OCI-LY1 (cell line): ENCODE measurements around the gene AGBL1.

Source experiments
- H2AFZ ChIP-seq: fragments of 200-600 bp; sonication (generic), shearing (Covaris generic); 2 replicates; pipeline ENCODE4 v1.6.0; 2014; ENCODE audit warnings: antibody characterized with exemption, mild to moderate bottlenecking, low read length
- H3F3A ChIP-seq: fragments of 200-600 bp; sonication (generic), shearing (Covaris generic); 2 replicates; pipeline ENCODE4 v1.6.0; 2014; ENCODE audit warnings: mild to moderate bottlenecking, antibody characterized with exemption, low read length, moderate library complexity; ENCODE audit not compliant: insufficient read depth
- H3K27ac ChIP-seq: fragments of 200-600 bp; sonication (generic); 2 replicates; pipeline ENCODE4 v1.5.1; 2014; ENCODE audit warnings: low read length, mixed run types, mild to moderate bottlenecking, low read depth; ENCODE audit not compliant: poor library complexity, severe bottlenecking
- H3K27me3 ChIP-seq: fragments of 200-600 bp; sonication (generic); 2 replicates; pipeline ENCODE4 v1.6.0; 2014; ENCODE audit warnings: antibody characterized with exemption, mild to moderate bottlenecking, low read length, moderate library complexity; ENCODE audit not compliant: insufficient read depth
- H3K36me3 ChIP-seq: fragments of 200-600 bp; sonication (generic); 2 replicates; pipeline ENCODE4 v1.6.1; 2014; ENCODE audit warnings: mild to moderate bottlenecking, antibody characterized with exemption, low read length, moderate library complexity, mixed read lengths; ENCODE audit not compliant: insufficient read depth
- H3K4me1 ChIP-seq: fragments of 200-600 bp; sonication (generic); 2 replicates; pipeline ENCODE4 v1.5.1; 2014; ENCODE audit warnings: mild to moderate bottlenecking, low read length, moderate library complexity; ENCODE audit not compliant: insufficient read depth, severe bottlenecking
- H3K4me2 ChIP-seq: fragments of 200-600 bp; sonication (generic), shearing (Covaris generic); 2 replicates; pipeline ENCODE4 v1.6.1; 2014; ENCODE audit warnings: low read length
- H3K4me3 ChIP-seq: fragments of 200-600 bp; sonication (generic); 2 replicates; pipeline ENCODE4 v1.5.1; 2014; ENCODE audit warnings: low read length, low read depth, mild to moderate bottlenecking, mixed read lengths; ENCODE audit not compliant: poor library complexity, severe bottlenecking
- H3K79me2 ChIP-seq: fragments of 200-600 bp; shearing (Covaris generic); 2 replicates; pipeline ENCODE4 v1.6.1; 2016; ENCODE audit warnings: mixed run types, low read length, mixed read lengths; ENCODE audit not compliant: insufficient read depth
- H3K9ac ChIP-seq: fragments of 200-600 bp; sonication (generic), shearing (Covaris generic); 2 replicates; pipeline ENCODE4 v1.6.1; 2014; ENCODE audit warnings: mild to moderate bottlenecking, low read length, mixed read lengths
- H3K9me2 ChIP-seq: fragments of 200-600 bp; sonication (generic), shearing (Covaris generic); 2 replicates; pipeline ENCODE4 v1.6.1; 2014; ENCODE audit warnings: low read depth, mild to moderate bottlenecking, low read length, mixed read lengths
- H3K9me3 ChIP-seq: fragments of 200-600 bp; shearing (Covaris generic); 2 replicates; pipeline ENCODE4 v1.6.1; 2014; ENCODE audit warnings: low read length, mixed read lengths
- H4K20me1 ChIP-seq: fragments of 200-600 bp; sonication (generic), shearing (Covaris generic); 2 replicates; pipeline ENCODE4 v1.6.0; 2016; ENCODE audit warnings: mild to moderate bottlenecking, low read length; ENCODE audit not compliant: insufficient read depth
- EZH2 ChIP-seq: fragments of 200-600 bp; sonication (generic), shearing (Covaris generic); IDR thresholded peaks from 2 replicates; pipeline ENCODE4 v1.8.0; 2017; ENCODE audit warnings: borderline replicate concordance, mixed run types, mild to moderate bottlenecking, antibody characterized with exemption, low read length, moderate library complexity, mixed read lengths
- TF ChIP-seq, protein P1 (sequence below): fragments of 200-600 bp; sonication (generic), shearing (Covaris generic); IDR thresholded peaks from 2 replicates; pipeline ENCODE4 v1.5.1; 2017; ENCODE audit warnings: mild to moderate bottlenecking, antibody characterized with exemption, low read length, moderate library complexity, mixed read lengths

The AGBL1 gene

DNA sequence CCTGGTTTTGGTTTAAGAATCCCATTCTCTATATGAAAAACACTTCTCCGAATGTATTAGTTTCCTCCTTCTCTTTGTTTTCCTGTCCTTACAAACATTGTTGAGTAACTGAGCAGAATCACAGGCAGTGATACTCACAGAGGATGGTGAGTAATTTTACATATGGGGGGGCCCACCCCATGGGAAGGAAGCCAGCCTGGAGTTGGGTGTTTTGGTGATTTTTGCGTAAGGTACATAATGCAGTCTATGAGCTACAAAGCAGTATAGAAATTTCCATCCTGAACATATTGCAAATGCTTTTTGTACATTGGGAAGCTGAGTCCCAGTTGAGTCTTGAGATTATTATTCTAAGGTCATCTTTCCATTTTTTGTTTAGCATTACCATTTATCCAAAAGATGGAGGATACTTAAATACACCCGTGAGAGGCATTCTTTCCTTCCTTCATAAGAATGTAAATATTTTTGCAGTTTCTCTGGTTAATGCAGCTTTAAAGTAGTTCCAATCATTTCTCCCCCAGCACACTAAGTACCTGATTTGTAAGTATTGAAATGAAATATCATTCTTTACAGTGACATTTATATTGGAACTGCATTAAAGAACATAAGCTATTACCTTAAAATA, 476.8 kb downstream of the AGBL1 start:
- Histone ChIP-seq H3K9ac (no peak overlapping the region), H3K79me2 (no peaks in the 10 kb centered on the region), H3K4me2 (no peak overlapping the region), H2AFZ (no peak overlapping the region), H3K27ac (no peak overlapping the region), H4K20me1 (no peaks in the 10 kb centered on the region), H3F3A (no peaks in the 10 kb centered on the region), H3K9me2 (no peaks in the 10 kb centered on the region), H3K36me3 (no peaks in the 10 kb centered on the region), H3K4me3 (no peak overlapping the region), H3K27me3 (no peaks in the 10 kb centered on the region), H3K4me1 (no peaks in the 10 kb centered on the region), H3K9me3 (no peaks in the 10 kb centered on the region)
- TF ChIP-seq EZH2, result no peak
- TF ChIP-seq, protein P1, sequence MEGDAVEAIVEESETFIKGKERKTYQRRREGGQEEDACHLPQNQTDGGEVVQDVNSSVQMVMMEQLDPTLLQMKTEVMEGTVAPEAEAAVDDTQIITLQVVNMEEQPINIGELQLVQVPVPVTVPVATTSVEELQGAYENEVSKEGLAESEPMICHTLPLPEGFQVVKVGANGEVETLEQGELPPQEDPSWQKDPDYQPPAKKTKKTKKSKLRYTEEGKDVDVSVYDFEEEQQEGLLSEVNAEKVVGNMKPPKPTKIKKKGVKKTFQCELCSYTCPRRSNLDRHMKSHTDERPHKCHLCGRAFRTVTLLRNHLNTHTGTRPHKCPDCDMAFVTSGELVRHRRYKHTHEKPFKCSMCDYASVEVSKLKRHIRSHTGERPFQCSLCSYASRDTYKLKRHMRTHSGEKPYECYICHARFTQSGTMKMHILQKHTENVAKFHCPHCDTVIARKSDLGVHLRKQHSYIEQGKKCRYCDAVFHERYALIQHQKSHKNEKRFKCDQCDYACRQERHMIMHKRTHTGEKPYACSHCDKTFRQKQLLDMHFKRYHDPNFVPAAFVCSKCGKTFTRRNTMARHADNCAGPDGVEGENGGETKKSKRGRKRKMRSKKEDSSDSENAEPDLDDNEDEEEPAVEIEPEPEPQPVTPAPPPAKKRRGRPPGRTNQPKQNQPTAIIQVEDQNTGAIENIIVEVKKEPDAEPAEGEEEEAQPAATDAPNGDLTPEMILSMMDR, result no peak

DNA sequence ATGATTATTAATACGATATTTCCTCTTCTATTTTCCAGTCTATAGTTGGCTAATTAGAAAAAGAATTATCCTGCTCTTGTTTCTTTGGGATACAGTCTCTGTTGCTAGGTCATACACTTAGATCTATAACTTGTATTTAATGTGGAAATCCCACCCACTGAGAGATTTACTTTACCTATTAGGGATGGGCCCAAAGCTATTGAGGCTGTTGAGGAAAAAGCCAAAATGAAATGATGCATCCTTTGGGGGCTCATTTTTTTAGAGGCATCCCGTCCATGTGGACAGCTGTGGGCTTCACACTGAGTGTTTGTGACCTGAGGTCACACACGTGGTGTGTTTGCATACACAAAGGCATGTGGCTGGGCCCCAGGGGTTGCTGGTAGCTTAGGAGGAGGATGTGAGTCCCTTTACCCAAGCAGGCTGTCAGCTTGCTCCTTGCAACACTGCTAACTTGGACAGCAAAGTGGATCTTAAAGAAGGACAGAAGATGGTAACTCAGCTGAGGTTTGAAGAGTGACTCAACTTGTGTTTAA, 477.4 kb downstream of the AGBL1 start:
- H3K4me2 ChIP-seq, result no peak overlapping the region
- TF ChIP-seq EZH2, result no peak
- TF ChIP-seq, protein P1, result no peak

DNA sequence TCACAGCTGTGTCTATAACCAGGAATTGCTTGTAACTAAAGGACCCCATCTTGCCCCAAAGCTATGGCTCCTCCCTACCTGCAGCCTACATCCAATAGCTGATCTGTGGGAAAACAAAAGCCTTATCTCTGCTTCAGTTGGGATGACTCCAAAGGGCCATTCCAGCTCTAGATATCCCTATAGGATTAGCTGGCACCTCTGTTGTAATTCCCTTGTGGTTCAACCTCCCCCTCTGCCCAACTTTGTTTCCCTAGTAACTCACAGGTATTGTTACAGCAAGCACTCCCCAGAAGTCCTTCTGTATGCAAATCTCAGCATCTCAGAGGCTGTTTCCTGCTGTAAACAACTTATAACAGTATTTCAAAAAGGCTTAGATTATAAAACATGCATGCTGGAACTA, 478.6 kb downstream of the AGBL1 start:
- Histone ChIP-seq H4K20me1 (no peaks in the 10 kb centered on the region), H3F3A (no peaks in the 10 kb centered on the region), H3K36me3 (no peaks in the 10 kb centered on the region), H3K27ac (no peak overlapping the region), H3K4me3 (no peak overlapping the region), H3K9me2 (no peaks in the 10 kb centered on the region), H3K9me3 (no peaks in the 10 kb centered on the region), H3K27me3 (no peaks in the 10 kb centered on the region), H3K9ac (no peak overlapping the region), H2AFZ (no peak overlapping the region), H3K4me1 (no peaks in the 10 kb centered on the region), H3K4me2 (no peak overlapping the region), H3K79me2 (no peaks in the 10 kb centered on the region)
- TF ChIP-seq, protein P1, result no peak
- no peak for TF ChIP-seq EZH2

More for the DNA sequence above, 477.4 kb downstream of the AGBL1 start:
- no peak overlapping the region for H3K4me3 ChIP-seq
- no peaks in the 10 kb centered on the region for H3K9me3 ChIP-seq
- H3K9me2 ChIP-seq, result no peaks in the 10 kb centered on the region
- H3F3A ChIP-seq, result no peaks in the 10 kb centered on the region
- H3K9ac ChIP-seq, result no peak overlapping the region
- no peaks in the 10 kb centered on the region for H3K79me2 ChIP-seq
- no peaks in the 10 kb centered on the region for H3K27me3 ChIP-seq
- H3K36me3 ChIP-seq, result no peaks in the 10 kb centered on the region
- H4K20me1 ChIP-seq, result no peaks in the 10 kb centered on the region
- H2AFZ ChIP-seq, result no peak overlapping the region
- H3K4me1 ChIP-seq, result no peaks in the 10 kb centered on the region
- no peak overlapping the region for H3K27ac ChIP-seq
